Activated T-cell treated with anti-CD3 and anti-CD28 coated beads for 48 hours (primary cell): ENCODE measurements around the gene TSPAN18.

ENCODE experiments used
- DNase-seq: peaks from one replicate; pipeline ENCODE4 v3.0.0-alpha.2; 2020; ENCODE audit warnings: low read depth

The TSPAN18 gene

GRCh38 chr11:44980533-44981427 is 254.0 kb downstream of the TSPAN18 start:
- DNase-seq, result no peak
